Measurements from ENCODE around the gene SIGLEC15. TPM values are rescaled to one million over a fixed set of nuclear protein-coding genes. Genes with fewer than 3 reads are reported as not detected.
"Not testable (repeated sequence)": the region's sequence is repeated elsewhere in the genome, so short reads cannot be mapped to it uniquely, and the experiment has no call there.

SIGLEC15 gene
- total RNA-seq, 1 experiment from 2014 or later: 9.1 TPM

GRCh38 chr18:45818765-45819164 lies 6.7 kb upstream of the SIGLEC15 start:
- not testable (repeated sequence) for DNase-seq (ENCODE audit: low read depth)

DNA sequence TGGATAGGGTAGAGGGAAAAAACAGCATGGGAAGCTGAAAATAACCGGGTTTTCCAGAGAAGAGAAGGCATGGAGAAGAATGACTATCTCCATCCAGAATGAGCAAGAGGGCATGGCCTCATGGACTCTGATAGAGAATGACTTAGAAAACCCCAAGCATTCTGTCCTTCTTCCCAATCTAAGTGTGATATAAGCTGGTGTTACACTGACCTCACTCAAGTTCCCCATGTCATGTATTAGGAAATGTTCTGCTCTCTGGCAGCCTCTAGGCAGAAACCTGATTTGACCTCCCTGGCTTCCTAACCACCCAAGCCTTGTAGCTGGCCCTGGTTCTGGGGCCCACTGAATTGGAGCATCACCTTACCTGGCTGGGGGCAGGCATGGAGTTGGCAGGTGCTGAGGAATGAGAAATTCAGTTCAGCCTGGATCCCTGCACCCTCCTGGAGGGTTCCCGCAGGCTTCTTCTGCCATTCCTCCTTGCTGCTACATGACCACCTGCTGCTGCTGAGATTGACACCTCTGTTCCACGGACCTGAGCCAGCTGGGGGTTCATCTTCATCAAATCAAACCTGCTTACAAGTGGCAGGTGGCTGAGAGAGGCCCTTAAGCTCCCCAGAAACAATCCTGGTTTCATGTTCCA lies 5.2 kb upstream of the SIGLEC15 start:
- no peak for DNase-seq (ENCODE audit: low read depth)

DNA sequence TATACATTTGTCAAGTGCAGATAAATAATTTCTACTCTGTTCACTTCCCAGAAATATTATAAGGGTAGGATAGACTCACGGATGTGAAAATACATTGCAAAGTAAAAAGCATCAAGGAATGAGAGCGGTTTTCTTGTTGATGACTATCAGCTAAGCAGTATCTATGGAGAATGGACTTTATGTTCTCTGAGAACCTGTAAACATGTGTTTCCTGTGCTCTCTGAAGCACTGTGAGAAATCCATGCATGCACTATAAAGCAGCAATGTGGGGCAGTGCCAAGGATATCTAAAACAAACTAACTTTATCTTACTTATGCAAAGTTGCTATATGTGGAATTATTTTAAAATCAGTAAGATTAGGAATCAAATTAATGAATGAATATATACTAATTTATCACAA lies 4.4 kb upstream of the SIGLEC15 start:
- DNase-seq (ENCODE audit: low read depth): no peak

DNA sequence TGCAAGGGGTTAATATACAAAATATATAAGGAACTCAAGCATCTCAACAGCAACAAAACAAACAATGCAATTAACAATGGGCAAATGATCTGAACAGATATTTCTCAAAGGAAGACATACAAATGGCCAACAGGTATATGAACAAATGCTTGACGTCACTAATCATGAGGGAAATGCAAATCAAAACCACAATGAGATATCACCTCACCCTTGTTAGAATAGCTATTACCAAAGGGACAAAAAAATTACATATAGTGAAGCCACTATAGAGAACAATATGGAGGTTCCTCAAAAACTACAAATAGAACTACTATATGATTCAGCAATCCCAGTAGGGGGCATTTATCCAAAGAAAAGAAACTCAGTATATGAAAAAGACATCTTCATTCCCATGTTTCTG lies 3.8 kb upstream of the SIGLEC15 start:
- DNase-seq (ENCODE audit: low read depth): no peak

DNA sequence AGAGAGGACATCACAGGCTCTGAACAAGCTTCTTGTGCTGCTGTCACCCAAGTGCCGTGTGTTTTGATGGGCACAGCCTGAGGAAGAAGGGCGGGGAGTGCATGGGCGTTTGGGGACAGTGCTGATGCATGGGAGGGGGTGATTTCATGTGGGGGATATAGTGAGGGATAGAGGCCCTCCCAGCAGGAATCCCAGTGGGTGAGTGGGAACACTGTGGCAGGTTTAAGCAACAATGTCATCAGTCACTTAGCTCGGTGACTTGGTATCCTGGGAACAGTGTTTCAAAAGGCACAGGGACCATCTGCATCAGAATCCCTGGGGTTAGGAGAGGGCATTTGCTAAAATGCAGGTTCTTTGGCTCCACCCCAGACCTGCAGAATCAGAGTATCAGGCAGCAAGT lies 609 bp downstream of the SIGLEC15 start:
- no peak for DNase-seq (ENCODE audit: low read depth)

DNA sequence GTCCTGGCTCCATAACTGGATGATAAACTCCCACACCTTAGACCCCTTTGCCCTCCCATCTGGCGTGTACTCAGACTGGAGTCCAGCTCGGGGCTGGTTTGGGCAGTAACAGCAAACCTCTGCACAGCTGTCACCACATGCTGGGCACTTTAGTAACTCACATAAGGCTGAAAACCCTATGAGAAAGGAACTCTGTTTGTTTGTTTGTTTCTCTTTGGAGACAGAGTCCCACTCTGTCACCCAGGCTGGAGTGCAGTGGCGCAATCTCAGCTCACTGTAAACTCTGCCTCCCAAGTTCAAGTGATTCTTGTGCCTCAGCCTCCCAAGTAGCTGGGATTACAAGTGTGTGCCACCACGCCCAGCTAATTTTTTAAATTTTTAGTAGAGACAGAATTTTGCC lies 1.2 kb downstream of the SIGLEC15 start:
- not testable (repeated sequence) for DNase-seq (ENCODE audit: low read depth)

DNA sequence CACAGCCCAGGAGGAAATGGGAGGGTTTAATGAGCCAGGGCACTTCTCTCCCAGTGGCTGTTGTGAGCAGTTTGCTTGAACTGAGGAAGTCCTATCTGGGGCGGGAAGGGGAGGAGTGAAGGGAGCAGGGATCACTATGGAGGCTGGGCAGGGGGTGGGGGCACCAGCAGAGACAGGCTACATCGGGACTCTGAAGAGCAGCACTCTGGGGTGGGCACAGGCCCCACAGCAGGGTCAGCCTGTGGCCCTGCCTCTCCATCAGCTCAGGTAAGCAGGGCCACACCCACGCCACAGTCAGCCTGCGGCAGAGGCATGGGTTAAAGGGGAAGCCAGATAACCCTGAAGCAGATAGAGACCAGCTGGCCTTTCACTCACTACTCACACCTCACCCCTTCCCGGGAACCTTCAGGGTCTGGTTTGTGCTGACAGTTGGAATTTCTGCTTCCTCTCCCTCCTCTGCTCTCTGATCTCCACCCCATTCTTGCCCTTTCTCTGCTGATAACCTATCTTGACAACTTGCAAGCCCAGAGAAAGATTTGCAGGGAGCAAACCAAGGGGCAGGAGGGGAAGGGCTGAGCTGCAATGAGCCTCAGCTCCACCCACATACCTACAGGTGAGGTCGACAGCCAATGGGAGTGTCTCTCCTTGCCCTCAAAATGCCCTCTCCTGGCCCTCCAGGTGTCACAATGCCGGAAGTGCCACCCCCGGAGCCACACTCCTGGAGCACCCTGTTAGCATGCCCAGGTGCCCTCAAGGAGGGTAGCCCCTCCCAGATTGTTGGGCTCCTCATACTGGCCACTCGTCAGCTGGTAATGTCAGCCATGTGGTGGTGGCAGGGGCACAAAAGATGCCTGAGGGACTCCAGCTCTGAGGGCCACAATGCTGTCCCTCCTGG lies 3.7 kb downstream of the SIGLEC15 start:
- no peak for DNase-seq (ENCODE audit: low read depth)

DNA sequence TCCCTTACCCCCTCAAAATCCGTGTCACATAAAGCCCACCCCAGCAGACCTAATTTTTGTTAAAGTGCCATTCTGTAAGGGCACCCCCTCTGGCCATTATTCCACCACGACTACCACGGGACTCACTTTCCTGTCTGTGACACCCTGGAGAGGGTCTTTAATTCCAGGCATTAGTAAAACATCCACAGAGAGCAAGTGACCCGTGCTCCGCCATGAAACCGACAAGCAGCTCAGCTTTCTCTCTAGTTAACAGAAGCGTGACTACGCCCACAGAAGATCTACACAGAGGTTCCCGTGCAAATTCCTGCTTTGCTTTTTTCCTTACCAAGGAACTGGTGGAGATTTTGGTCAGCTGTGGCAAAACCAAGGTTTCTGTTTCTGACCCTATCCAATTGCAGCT lies 4.4 kb downstream of the SIGLEC15 start:
- DNase-seq (ENCODE audit: low read depth): no peak

GRCh38 chr18:45830917-45831316 lies 5.4 kb downstream of the SIGLEC15 start:
- DNase-seq (ENCODE audit: low read depth): no peak

DNA sequence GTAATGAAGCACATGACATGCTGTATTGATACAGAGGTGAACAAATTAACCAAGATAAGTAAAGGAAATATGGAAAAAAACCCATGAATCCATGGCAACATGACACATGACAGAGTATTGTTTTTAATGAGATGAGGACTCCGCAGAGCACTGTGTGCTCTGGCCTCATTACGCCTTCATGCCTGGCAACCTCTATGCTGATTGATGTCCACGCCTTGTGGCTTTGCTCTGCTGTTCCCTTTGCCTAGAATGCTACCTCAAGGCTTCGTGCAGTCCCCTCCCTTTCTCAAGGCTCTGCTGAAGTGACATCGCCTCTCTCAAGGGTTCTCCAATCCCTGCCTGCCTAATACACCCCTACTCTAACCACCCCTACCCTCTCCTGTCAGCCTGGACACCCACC lies 8.4 kb downstream of the SIGLEC15 start:
- no peak for DNase-seq (ENCODE audit: low read depth)

- no peak for DNase-seq (ENCODE audit: low read depth)
Observed at GRCh38 chr18:45834306-45834705, 8.8 kb downstream of the SIGLEC15 start.

DNA sequence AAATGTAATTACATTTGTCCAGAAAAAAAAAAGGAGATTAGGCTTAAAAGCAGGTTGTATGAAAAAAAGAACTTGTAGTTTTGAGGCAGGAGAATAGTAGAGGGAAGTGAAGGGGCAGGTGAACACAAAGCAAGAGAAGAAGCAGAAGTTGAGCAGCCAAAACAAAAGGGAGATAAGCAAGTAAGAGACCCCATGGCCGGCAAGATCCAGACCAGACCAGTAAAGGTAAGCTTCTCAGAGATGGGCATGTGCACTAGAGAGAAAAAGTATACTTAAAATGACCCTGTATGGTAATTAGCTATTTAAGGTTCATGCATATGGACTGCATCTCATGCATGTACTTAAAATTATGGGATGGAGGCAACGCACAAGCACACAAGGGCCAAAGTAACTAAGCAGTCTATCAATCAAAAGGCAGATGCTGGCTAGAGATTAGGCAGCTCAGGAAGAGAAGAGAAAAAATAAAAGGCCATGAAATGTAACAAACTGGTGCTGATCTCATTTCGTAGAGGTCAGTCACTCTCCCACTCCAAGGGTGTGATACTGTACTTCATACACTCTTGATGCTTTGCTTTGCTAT lies 9.7 kb downstream of the SIGLEC15 start:
- DNase-seq (ENCODE audit: low read depth): no peak

- DNase-seq (ENCODE audit: low read depth): no peak
Observed at GRCh38 chr18:45836242-45837205, 11.0 kb downstream of the SIGLEC15 start.

- DNase-seq (ENCODE audit: low read depth): no peak
Observed at GRCh38 chr18:45837283-45838070, 12.0 kb downstream of the SIGLEC15 start.

- DNase-seq (ENCODE audit: low read depth): no peak
Observed at GRCh38 chr18:45838302-45839070, 13.0 kb downstream of the SIGLEC15 start.

DNA sequence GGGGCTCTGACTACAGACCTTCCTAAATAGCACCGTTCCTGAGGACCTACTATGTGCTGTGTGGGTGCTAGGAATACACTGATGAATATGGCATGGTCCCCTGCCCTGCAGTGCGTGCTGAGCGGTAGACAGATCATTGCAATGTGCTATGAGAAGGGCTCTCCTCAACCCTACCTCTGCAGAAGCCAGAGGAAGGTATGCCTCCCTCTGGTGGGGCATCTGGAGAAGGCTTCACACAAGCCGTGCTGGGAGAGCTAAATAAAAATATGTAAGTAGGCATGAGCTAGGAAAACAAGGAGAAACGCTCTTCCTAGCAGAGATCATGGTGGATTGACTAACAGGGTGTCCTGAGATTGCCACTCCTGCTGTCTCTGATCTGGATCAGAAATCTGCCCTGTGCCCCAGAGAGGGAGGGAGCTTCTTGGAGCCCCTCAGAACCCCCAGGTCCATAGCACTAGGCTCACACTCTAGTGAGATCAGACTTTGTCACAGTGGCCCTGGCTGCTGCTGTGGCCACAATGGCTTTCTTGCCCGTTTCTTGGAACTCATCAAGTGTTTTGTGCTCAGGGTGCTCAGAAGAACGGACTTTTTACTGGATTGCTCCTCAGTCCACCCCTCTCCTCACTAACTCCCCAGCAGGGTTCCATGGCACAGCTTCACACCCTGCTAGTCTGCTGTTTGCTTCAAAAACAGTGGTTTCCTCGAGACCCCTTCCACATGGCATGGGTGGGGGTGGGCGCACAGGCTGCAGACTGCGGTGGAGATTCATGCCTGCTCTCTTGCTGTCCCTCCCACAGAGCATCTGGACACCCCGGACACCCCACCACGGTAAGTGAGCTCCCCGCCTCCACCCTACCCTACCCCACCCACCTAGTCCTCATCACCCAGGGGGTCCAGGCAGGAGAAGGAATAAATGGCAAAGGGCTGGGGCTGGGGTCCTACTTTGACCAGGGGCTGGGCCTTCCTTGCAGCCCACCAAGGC lies 14.2 kb downstream of the SIGLEC15 start:
- peak; percentile 61 for DNase-seq (ENCODE audit: low read depth)

DNA sequence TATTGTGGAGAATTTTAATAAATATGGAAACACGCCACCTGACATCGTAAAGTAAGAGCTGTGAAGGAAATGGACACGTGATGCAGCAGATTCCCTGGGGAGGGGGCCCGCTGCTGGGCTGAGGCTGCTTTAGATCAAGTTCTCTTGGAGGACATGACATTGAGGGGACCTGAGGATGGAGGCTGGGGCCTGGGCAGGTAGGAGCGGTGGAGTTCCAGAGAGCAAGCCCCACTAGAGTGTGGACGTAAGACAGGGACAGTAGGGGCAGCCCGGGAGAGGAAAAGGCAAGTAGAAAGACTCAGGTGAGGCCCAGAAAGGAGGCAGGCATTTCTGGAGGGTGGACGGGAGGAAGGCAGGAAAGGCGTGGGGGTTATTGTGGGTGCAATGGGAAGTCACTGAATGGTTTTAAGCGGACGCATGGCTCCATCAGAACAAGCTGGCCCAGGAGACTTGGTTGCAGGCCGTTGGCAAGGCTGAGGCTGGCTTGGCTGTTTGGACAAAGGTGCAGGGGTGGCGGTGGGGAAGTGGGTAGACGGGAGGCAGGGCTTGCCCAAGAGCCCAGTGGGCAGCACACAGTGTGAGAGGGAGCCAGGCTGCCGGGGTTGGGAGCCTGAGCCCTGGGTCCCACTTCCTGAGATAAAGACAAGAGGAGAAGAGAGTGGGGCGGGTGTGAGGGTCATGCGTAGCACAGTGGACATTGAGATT lies 15.7 kb downstream of the SIGLEC15 start:
- no peak for DNase-seq (ENCODE audit: low read depth)
